ENCODE data around the gene ERICH4. TPM values are rescaled to one million over a fixed set of nuclear protein-coding genes. Genes with fewer than 3 reads are reported as not detected.
A peak's percentile ranks its signal among the peaks of the same experiment; 100 is the strongest.

The ERICH4 gene
- total and polyA plus RNA-seq, 2 of the 13 experiments (the other 11 are each of a cell fraction or from before 2014, with no cell fraction given): 0.40 to 0.64 TPM

DNA sequence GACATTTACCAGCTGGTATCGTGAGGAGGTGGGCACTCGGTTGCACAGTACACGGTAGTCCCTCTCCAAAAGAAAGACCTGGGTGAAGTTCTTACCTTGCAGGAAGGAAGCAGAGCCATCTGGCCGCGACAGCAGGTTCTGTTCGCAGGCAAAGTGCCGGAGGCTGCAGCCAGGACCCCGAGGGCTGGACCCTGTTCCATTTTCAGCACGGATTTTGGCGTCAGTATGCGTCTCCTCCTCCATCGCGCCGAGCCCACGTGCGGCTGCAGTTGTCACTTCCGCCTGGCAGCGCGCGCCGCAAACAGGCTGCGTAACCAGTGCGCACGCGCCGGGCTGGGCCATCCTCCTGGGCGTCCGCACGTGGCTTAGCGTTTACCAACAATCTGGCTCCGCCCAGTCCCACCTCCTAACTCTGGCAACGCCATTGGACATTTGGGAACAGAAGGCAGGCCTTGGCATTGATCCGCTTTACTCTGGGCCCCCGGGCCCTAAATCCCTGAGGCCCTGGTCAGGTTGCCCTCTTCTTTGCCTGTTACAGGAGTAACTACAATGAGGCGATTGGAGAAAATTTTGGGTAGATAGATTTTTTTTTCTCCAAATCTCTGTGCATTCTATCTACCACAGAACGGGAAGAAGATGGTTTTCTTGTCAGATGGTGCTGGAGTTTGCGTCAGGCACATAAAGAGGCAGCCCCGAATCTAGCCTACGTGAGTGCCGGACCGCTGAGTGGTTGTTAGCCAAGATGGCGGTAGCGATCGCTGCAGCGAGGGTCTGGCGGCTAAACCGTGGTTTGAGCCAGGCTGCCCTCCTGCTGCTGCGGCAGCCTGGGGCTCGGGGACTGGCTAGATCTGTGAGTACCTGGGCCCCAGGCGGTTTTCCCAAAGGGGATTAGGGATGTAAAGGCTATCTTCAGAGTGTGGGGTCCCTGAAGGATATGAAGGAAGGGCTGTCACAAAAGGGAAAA lies 45.6 kb upstream of the ERICH4 start, which contains the start of the genes BCKDHA and EXOSC5 (continued):
- TF ChIP-seq, protein P1, sequence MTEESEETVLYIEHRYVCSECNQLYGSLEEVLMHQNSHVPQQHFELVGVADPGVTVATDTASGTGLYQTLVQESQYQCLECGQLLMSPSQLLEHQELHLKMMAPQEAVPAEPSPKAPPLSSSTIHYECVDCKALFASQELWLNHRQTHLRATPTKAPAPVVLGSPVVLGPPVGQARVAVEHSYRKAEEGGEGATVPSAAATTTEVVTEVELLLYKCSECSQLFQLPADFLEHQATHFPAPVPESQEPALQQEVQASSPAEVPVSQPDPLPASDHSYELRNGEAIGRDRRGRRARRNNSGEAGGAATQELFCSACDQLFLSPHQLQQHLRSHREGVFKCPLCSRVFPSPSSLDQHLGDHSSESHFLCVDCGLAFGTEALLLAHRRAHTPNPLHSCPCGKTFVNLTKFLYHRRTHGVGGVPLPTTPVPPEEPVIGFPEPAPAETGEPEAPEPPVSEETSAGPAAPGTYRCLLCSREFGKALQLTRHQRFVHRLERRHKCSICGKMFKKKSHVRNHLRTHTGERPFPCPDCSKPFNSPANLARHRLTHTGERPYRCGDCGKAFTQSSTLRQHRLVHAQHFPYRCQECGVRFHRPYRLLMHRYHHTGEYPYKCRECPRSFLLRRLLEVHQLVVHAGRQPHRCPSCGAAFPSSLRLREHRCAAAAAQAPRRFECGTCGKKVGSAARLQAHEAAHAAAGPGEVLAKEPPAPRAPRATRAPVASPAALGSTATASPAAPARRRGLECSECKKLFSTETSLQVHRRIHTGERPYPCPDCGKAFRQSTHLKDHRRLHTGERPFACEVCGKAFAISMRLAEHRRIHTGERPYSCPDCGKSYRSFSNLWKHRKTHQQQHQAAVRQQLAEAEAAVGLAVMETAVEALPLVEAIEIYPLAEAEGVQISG (CRISPR knock-in tag; IDR thresholded peaks at IDR 0.05): peak; percentile 84
- TF ChIP-seq, protein P2, sequence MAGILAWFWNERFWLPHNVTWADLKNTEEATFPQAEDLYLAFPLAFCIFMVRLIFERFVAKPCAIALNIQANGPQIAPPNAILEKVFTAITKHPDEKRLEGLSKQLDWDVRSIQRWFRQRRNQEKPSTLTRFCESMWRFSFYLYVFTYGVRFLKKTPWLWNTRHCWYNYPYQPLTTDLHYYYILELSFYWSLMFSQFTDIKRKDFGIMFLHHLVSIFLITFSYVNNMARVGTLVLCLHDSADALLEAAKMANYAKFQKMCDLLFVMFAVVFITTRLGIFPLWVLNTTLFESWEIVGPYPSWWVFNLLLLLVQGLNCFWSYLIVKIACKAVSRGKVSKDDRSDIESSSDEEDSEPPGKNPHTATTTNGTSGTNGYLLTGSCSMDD (CRISPR knock-in tag; IDR thresholded peaks at IDR 0.05): no peak
- TF ChIP-seq, protein P3, sequence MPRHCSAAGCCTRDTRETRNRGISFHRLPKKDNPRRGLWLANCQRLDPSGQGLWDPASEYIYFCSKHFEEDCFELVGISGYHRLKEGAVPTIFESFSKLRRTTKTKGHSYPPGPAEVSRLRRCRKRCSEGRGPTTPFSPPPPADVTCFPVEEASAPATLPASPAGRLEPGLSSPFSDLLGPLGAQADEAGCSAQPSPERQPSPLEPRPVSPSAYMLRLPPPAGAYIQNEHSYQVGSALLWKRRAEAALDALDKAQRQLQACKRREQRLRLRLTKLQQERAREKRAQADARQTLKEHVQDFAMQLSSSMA (CRISPR knock-in tag; IDR thresholded peaks at IDR 0.05): no peak; the same call in 1 of the 2 replicates
- peak; percentile 79 for TF ChIP-seq PHF20 (CRISPR knock-in tag; IDR thresholded peaks at IDR 0.05)
- TF ChIP-seq ZNF7 (CRISPR knock-in tag; IDR thresholded peaks at IDR 0.05): no peak
- TF ChIP-seq GPN1 (CRISPR knock-in tag; IDR thresholded peaks at IDR 0.05; ENCODE audit: borderline replicate concordance): no peak; the same call in 1 of the 2 replicates
- no peak for TF ChIP-seq CHD4 (IDR thresholded peaks at IDR 0.05; ENCODE audit: borderline replicate concordance, low read length)
- TF ChIP-seq, protein P4, sequence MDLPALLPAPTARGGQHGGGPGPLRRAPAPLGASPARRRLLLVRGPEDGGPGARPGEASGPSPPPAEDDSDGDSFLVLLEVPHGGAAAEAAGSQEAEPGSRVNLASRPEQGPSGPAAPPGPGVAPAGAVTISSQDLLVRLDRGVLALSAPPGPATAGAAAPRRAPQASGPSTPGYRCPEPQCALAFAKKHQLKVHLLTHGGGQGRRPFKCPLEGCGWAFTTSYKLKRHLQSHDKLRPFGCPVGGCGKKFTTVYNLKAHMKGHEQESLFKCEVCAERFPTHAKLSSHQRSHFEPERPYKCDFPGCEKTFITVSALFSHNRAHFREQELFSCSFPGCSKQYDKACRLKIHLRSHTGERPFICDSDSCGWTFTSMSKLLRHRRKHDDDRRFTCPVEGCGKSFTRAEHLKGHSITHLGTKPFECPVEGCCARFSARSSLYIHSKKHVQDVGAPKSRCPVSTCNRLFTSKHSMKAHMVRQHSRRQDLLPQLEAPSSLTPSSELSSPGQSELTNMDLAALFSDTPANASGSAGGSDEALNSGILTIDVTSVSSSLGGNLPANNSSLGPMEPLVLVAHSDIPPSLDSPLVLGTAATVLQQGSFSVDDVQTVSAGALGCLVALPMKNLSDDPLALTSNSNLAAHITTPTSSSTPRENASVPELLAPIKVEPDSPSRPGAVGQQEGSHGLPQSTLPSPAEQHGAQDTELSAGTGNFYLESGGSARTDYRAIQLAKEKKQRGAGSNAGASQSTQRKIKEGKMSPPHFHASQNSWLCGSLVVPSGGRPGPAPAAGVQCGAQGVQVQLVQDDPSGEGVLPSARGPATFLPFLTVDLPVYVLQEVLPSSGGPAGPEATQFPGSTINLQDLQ (CRISPR knock-in tag; IDR thresholded peaks at IDR 0.05): no peak
- TF ChIP-seq, protein P5, sequence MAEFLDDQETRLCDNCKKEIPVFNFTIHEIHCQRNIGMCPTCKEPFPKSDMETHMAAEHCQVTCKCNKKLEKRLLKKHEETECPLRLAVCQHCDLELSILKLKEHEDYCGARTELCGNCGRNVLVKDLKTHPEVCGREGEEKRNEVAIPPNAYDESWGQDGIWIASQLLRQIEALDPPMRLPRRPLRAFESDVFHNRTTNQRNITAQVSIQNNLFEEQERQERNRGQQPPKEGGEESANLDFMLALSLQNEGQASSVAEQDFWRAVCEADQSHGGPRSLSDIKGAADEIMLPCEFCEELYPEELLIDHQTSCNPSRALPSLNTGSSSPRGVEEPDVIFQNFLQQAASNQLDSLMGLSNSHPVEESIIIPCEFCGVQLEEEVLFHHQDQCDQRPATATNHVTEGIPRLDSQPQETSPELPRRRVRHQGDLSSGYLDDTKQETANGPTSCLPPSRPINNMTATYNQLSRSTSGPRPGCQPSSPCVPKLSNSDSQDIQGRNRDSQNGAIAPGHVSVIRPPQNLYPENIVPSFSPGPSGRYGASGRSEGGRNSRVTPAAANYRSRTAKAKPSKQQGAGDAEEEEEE (CRISPR knock-in tag; IDR thresholded peaks at IDR 0.05; ENCODE audit: borderline replicate concordance): 0 out of 2 replicates have a peak, but pooled peaks have one; percentile 24
- TF ChIP-seq, protein P6, sequence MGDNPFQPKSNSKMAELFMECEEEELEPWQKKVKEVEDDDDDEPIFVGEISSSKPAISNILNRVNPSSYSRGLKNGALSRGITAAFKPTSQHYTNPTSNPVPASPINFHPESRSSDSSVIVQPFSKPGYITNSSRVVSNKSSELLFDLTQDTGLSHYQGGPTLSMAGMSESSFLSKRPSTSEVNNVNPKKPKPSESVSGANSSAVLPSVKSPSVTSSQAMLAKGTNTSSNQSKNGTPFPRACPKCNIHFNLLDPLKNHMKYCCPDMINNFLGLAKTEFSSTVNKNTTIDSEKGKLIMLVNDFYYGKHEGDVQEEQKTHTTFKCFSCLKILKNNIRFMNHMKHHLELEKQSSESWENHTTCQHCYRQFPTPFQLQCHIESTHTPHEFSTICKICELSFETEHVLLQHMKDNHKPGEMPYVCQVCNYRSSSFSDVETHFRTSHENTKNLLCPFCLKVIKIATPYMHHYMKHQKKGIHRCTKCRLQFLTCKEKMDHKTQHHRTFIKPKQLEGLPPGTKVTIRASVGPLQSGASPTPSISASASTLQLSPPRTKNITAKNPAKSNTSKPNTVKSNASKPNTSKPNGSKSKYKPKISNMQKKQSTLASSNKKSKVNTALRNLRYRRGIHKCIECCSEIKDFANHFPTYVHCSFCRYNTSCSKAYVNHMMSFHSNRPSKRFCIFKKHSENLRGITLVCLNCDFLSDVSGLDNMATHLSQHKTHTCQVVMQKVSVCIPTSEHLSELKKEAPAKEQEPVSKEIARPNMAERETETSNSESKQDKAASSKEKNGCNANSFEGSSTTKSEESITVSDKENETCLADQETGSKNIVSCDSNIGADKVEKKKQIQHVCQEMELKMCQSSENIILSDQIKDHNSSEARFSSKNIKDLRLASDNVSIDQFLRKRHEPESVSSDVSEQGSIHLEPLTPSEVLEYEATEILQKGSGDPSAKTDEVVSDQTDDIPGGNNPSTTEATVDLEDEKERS (CRISPR knock-in tag; IDR thresholded peaks at IDR 0.05): 0 out of 2 replicates have a peak, but pooled peaks have one; percentile 61
- TF ChIP-seq, protein P7, sequence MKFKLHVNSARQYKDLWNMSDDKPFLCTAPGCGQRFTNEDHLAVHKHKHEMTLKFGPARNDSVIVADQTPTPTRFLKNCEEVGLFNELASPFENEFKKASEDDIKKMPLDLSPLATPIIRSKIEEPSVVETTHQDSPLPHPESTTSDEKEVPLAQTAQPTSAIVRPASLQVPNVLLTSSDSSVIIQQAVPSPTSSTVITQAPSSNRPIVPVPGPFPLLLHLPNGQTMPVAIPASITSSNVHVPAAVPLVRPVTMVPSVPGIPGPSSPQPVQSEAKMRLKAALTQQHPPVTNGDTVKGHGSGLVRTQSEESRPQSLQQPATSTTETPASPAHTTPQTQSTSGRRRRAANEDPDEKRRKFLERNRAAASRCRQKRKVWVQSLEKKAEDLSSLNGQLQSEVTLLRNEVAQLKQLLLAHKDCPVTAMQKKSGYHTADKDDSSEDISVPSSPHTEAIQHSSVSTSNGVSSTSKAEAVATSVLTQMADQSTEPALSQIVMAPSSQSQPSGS (CRISPR knock-in tag; IDR thresholded peaks at IDR 0.05): 0 out of 2 replicates have a peak, but pooled peaks have one; percentile 39
- TF ChIP-seq TCF7 (IDR thresholded peaks at IDR 0.05; ENCODE audit: low read depth): no peak

Measured in HepG2 (cell line).